SU-DHL-6 (cell line): Measurements from ENCODE around the gene HSD17B14.

ENCODE experiments used
- H2AFZ ChIP-seq: fragments of 200-600 bp; sonication (generic); 2 replicates; pipeline ENCODE4 v1.6.1; 2014; ENCODE audit warnings: low read depth, mild to moderate bottlenecking, moderate library complexity, mixed read lengths, antibody characterized with exemption, low read length; ENCODE audit not compliant: severe bottlenecking
- H3F3A ChIP-seq: fragments of 200-600 bp; shearing (Covaris generic); 2 replicates; pipeline ENCODE4 v1.6.0; 2016; ENCODE audit warnings: antibody characterized with exemption, mild to moderate bottlenecking; ENCODE audit not compliant: insufficient read depth
- H3K27ac ChIP-seq: fragments of 200-600 bp; sonication (generic); 2 replicates; pipeline ENCODE4 v1.5.1; 2016; ENCODE audit warnings: low read depth, mild to moderate bottlenecking, low read length, moderate library complexity, mixed read lengths
- H3K27me3 ChIP-seq: fragments of 200-600 bp; sonication (generic), shearing (Covaris generic); 2 replicates; pipeline ENCODE4 v1.6.0; 2014; ENCODE audit warnings: mild to moderate bottlenecking, low read length
- H3K36me3 ChIP-seq: fragments of 200-600 bp; sonication (generic); 2 replicates; pipeline ENCODE4 v1.6.1; 2014; ENCODE audit warnings: mild to moderate bottlenecking, low read length, mixed read lengths
- H3K4me2 ChIP-seq: fragments of 300-600, 200-600 bp; shearing (Covaris generic), sonication (generic); 2 replicates; pipeline ENCODE4 v1.6.0; 2014; ENCODE audit warnings: low read length, low read depth, mild to moderate bottlenecking; ENCODE audit not compliant: poor library complexity, severe bottlenecking
- H3K4me3 ChIP-seq: fragments of 200-600 bp; sonication (generic); 2 replicates; pipeline ENCODE4 v1.5.1; 2014; ENCODE audit warnings: antibody characterized with exemption, low read length, mild to moderate bottlenecking, mixed read lengths; ENCODE audit not compliant: insufficient read depth, poor library complexity, severe bottlenecking
- H3K79me2 ChIP-seq: fragments of 200-600 bp; sonication (generic); 2 replicates; pipeline ENCODE4 v1.6.1; 2014; ENCODE audit warnings: mild to moderate bottlenecking, low read length, moderate library complexity; ENCODE audit not compliant: insufficient read depth
- H3K9ac ChIP-seq: fragments of 200-600 bp; sonication (generic); 2 replicates; pipeline ENCODE4 v1.7.0; 2014; ENCODE audit warnings: mild to moderate bottlenecking, low read length
- H3K9me2 ChIP-seq: fragments of 200-600 bp; sonication (generic); replicated peaks from 2 replicates; pipeline ENCODE4 v1.6.1; 2014; ENCODE audit warnings: low read length; ENCODE audit not compliant: insufficient read depth
- H3K9me3 ChIP-seq: fragments of 200-600 bp; sonication (generic); 2 replicates; pipeline ENCODE4 v1.6.1; 2014; ENCODE audit warnings: low read length, mixed read lengths; ENCODE audit not compliant: insufficient read depth
- H4K20me1 ChIP-seq: fragments of 200-600 bp; sonication (generic); 2 replicates; pipeline ENCODE4 v1.6.1; 2014; ENCODE audit warnings: low read depth, mild to moderate bottlenecking, antibody characterized with exemption, low read length, moderate library complexity, mixed read lengths
- CTCF ChIP-seq: fragments of 200-600 bp; sonication (generic); IDR thresholded peaks from one replicate; pipeline ENCODE4 v1.5.1; 2017; ENCODE audit warnings: antibody characterized with exemption, mild to moderate bottlenecking, low read length, moderate library complexity; ENCODE audit not compliant: insufficient read depth, poor library complexity, severe bottlenecking
- EZH2phosphoT487 ChIP-seq: fragments of 200-600 bp; sonication (generic), shearing (Covaris generic); conservative IDR thresholded peaks from 2 replicates; pipeline ENCODE4 v1.6.1; 2018; ENCODE audit warnings: mild to moderate bottlenecking, antibody characterized with exemption, low read length, moderate library complexity, mixed read lengths

HSD17B14 gene

DNA sequence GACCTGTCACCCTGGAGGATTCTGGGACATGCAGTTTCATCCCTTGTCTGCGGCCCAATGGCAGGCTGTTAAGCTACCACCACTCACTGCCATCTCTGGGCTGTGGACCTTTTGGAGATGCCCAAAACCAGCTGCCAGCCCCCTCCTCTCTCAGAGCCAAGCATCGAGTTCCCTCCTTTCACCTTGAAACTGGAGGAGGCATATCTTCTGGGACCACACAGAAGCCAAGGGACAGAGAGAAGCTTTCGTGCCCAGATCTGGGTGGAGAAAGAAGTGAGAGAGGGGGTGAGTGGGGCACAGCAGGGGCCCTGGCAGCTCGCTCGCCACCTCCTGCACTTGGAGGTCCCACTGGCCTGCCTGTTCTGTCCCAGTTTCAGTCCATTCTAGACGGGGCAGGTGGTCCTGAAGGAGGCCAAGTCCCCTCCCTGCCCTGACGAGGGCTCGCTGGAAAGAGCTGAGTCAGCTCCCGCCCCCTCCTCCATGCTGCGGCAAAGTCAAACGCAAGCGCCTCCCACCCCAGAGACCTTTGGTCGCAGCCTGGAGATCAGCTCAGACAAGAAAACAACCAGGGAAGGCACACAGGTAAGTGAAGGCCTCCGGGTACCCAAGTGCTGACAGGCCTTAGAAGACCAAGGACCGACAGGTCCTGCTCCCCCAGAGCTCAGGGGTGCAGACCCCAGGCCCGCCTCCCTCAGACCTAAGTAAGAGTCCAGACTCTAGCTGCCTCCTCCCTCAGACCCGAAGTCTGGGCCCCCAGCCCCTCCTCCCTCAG, 29.3 kb downstream of the HSD17B14 start:
- no peaks in the 10 kb centered on the region for H3K36me3 ChIP-seq
- peaks cover 12% of the 10 kb centered on the region for H3F3A ChIP-seq
- H4K20me1 ChIP-seq: no peaks in the 10 kb centered on the region
- no peak overlapping the region for H3K4me2 ChIP-seq
- H3K9me2 ChIP-seq: no peaks in the 10 kb centered on the region
- no peak overlapping the region for H3K9ac ChIP-seq
- H3K27ac ChIP-seq: no peak overlapping the region
- no peaks in the 10 kb centered on the region for H3K9me3 ChIP-seq
- TF ChIP-seq EZH2phosphoT487 (no peak), CTCF (no peak)
- no peaks in the 10 kb centered on the region for H3K27me3 ChIP-seq
- peaks cover 16% of the 10 kb centered on the region for H3K79me2 ChIP-seq
- no peak overlapping the region for H3K4me3 ChIP-seq
- no peak overlapping the region for H2AFZ ChIP-seq

- Histone ChIP-seq H3F3A (peaks cover 12% of the 10 kb centered on the region), H3K9me2 (no peaks in the 10 kb centered on the region), H4K20me1 (no peaks in the 10 kb centered on the region), H2AFZ (no peak overlapping the region), H3K27ac (no peak overlapping the region), H3K79me2 (peaks cover 16% of the 10 kb centered on the region), H3K27me3 (no peaks in the 10 kb centered on the region), H3K36me3 (no peaks in the 10 kb centered on the region), H3K9me3 (no peaks in the 10 kb centered on the region), H3K9ac (no peak overlapping the region), H3K4me3 (no peak overlapping the region), H3K4me2 (no peak overlapping the region)
- TF ChIP-seq EZH2phosphoT487: no peak
- TF ChIP-seq CTCF: no peak
These were observed 29.8 kb downstream of the HSD17B14 start for GRCh38 chr19:48806518-48806817.

GRCh38 chr19:48805452-48805851, 30.8 kb downstream of the HSD17B14 start:
- Histone ChIP-seq H3K79me2 (peaks cover 15% of the 10 kb centered on the region), H3K9me2 (no peaks in the 10 kb centered on the region), H4K20me1 (no peaks in the 10 kb centered on the region), H3K9ac (no peak overlapping the region), H3K9me3 (no peaks in the 10 kb centered on the region), H3F3A (peaks cover 12% of the 10 kb centered on the region), H3K27me3 (no peaks in the 10 kb centered on the region), H2AFZ (no peak overlapping the region), H3K4me2 (no peak overlapping the region), H3K36me3 (no peaks in the 10 kb centered on the region), H3K4me3 (no peak overlapping the region), H3K27ac (no peak overlapping the region)
- TF ChIP-seq EZH2phosphoT487 (no peak), CTCF (no peak)
